Heart left ventricle (tissue), 13 donors: Measurements from ENCODE around the gene ZNF638.

ENCODE experiments used
- CTCF ChIP-seq, 12 donors: fragments of 200-600 bp; sonication (generic) in 4 of 12; IDR thresholded peaks; one replicate each; pipeline versions ENCODE4 v1.5.0 to v1.8.0; 2018 to 2022; ENCODE audit warnings: antibody characterized with exemption in 12 of 12, mild to moderate bottlenecking in 5 of 12
- POLR2A ChIP-seq, 2 donors: fragments of 450-650 bp; IDR thresholded peaks; one replicate each; pipeline ENCODE4 v1.6.1; 2017; ENCODE audit warnings: antibody characterized with exemption in 2 of 2, mild to moderate bottlenecking in 2 of 2, moderate library complexity in 2 of 2
- donor health status: ischemic (EF 13 %, LVEDD 7.1; RV severe dilation, severe dysfunction).
- donor health status: DM: no; HTN: yes; CAD: no.
- donor health status: DM: no; HTN: no; CAD: no.
- donor health status: ischemic (EF 25% LVEDD 6.9; RV normal size, moderate dysfunction).
- donor health status: ischemic (EF 25% LVEDD 5.7; RV mildly dilated, moderate dysfunction).
- donor health status: ischemic (EF 35%, LVEDD 5.7; RV mildly dilated, moderate dysfunction).
- donor health status: nonischemic (EF 11% LVEDD 7.7; RV severe dilation, severe dysfunction).
- donor health status: DM: yes; HTN: yes; CAD: no.
- donor health status: PGD.
- donor health status: ischemic (EF 29% LVEDD 5.4; RV normal size, mild dysfunction).
- donor health status: nonischemic (EF 23%, LVEDD 6.1; RV moderate dilation, normal function).

- TF ChIP-seq CTCF (IDR thresholded peaks at IDR 0.05) (peak; percentile 48 to 81 (median 69)), POLR2A (IDR thresholded peaks at IDR 0.05) (no peak)
Measured at GRCh38 chr2:71460595-71461303, 129.2 kb downstream of the ZNF638 start.
